DMS53 (cell line): ENCODE data around the gene TCN2.
"Not testable (repeated sequence)": the region's sequence is repeated elsewhere in the genome, so short reads cannot be mapped to it uniquely, and the experiment has no call there.

Experiments used
- DNase-seq: peaks from one replicate; lab custom pipeline; 2025; lab: John Stamatoyannopoulos, UW

TCN2 gene

DNA sequence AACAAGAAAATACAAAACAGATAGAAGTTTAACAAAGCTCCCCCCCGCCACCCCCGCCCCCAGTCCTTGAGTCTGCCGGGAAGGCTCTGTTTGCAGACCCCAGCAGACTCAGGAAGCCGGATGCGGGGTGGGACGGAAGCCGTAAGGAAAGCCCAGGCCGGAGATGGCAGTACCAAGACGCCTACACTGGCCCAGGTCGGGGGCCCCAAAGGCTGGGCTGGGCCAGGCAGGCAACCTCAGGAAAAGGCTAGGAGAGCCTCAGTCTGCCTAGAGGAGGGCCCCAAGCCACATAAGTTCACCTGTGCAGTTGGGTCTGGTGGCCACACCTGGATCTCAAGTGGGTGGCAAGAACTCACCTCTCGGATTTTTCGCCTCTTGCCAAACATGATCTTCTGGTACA, 28.5 kb upstream of the TCN2 start:
- DNase-seq: no peak

GRCh38 chr22:30580896-30581295, 26.1 kb upstream of the TCN2 start:
- no peak for DNase-seq

DNA sequence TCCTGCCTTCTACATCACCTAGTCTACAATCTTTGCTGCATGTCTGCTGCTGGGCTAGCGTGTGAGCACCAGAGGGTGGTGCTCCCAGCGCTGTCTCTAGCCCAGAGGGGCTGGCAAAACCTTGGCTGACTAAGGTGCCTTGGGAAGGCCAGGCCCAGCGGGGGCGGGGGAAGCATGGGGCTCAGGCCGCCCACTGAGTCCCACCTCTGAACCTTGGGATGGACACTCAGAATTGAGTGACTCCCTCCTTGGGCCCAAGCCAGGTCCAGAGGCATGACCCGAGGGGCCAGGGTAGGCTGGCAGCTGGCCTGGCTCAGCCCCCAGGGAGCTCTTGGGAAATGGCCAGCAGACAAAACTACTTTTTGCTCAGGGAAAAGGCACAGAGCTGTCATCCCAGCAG, 24.9 kb upstream of the TCN2 start:
- DNase-seq: no peak

GRCh38 chr22:30582788-30583545, 24.0 kb upstream of the TCN2 start:
- no peak for DNase-seq

DNA sequence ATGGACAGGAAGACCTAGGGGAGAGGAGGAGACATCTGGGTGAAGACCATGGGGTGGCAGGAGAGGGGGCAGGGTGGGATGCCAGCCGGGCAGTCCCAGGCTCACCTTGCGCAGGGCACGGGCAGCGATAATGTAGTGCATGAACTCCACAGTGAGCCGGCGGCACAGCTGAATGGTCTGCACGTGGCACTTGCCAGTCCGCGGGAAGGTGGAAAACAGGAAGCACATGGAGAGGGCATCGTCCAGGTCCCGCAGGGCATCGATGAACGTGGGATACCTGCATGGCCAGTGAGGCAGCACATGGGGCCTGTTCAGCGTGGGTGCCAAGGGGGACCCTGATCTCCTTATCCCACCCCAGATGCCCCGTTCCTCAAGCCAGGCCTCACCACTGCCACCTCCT, 22.5 kb upstream of the TCN2 start:
- DNase-seq: no peak

DNA sequence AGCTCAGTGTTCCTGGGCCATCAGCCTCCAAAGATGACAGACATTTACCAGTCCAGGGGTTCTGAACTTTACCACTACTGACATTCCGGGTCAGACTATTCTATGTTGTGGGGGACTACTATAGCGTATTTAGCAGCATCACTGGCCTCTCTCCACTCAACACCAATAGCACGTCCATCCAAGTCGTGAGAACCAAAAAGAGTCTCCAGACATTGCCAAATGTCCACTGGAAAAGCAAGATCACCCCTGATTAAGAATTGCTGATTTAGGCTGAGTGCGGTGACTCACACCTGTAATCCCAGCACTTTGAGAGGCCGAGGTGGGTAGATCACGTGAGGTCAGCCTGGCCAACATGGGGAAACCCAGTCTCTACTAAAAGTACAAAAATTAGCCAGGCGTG, 20.6 kb upstream of the TCN2 start:
- DNase-seq: no peak

- peak; percentile 17 for DNase-seq
Measured at GRCh38 chr22:30591191-30591587, 15.8 kb upstream of the TCN2 start.

DNA sequence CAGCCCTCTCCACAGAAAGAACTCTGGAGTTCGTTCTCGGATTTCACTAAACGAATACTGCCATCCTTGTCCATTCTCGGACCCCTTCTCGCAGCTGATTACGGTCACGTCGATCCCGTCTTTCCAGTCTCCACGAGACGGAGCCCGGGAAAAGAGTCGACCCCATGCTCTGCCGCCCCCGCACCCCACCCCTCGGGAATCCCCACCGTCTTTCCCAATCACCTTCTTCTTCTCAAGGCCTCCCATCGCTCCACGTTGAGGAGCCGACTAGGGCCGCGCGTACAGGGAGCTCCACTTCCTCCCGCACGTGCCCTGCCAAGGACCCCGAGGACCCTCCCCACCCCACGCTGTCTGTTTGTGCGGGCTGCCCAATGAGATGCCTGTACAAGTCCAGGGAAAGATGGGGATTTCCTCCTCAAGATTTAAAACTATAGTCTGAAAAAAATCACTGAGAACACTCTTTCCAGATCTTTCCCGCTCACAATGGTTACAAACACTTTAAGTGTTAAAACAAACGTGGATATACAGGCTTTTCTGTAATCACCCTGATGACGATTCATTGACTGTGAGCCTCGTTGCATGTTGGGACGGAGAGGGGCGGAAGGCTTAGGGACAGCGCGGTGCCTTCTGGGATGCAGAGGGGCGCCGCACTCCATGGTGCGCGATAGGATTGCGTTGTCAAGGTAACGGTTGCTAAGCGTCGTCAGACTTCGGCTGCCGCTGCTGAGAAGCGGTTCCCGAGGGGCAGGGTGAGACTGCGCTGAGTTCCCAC, 15.2 kb upstream of the TCN2 start, which contains the start of gene PES1:
TSS of gene PES1 (minus strand) at position 323 of the 772 bp plus-strand sequence. CDS start at position 246, 77 bp downstream.
- DNase-seq: peak; percentile 94

DNA sequence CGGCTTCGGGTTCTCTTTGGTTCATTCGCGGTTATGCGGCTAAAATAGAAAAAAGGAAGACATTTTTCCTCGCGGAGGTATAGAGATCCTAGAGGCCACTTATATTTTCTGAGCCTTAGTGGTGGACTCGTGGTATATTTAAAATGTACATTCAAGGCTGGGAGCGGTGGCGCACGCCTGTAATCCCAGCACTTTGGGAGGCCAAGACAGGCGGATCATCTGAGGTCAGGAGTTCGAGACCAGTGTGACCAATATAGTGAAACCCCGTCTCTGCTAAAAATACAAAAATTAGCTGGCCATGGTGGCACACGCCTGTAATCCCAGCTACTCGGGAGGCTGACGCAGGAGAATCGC, 14.6 kb upstream of the TCN2 start:
- DNase-seq: not testable (repeated sequence)

DNA sequence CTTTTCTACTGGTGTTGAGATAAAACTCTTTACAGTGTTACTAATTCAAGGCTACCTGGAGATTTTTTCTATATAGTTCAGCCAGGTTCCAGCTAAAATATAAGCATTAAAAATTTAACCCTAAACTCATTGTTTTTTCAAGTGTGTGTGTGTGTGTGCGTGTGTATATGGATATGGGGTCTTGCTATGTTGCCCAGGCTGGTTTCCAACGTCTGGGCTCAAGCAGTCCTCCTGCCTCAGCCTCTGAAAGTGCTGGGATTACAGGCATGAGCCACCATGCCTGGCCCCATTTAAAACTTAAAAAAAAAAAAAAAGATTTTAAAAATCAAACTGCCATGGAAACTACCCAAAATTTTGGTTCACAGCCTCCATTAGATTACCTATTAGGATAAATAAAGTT, 10.8 kb upstream of the TCN2 start:
- no peak for DNase-seq

DNA sequence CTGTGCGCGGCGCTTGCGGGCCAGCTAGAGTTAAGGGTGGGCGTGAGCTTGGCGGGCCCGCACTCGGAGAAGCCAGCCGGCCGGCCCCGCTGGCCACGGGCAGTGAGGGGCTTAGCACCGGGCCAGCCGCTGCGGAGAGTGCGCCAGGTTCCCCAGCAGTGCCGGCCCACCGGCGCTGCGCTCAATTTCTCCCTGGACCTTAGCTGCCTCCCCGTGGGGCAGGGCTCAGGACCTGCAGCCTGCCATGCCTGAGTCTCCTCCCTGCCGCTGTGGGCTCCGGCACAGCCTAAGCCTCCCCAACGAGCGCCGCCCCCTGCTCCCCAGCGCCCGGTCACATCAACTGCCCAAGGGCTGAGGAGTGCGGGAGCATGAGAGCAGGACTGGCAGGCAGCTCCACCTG, 10.1 kb upstream of the TCN2 start:
- DNase-seq: no peak

DNA sequence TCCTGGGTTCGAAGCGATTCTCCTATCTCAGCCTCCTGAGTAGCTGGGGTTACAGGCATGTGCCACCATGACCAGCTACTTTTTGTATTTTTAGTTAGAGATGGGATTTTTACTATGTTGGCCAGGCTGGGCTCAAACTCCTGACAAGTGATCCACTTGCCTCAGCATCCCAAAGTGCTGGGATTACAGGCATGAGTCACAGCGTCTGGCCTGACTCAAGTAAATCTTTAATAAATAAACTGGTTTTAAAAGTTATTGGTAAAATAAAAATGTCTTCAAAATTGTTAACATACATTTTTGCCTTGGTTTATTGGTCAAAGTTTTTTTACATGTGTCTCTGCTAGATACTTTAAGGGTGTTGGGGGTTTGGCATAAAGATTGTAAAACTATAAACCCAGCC, 8.0 kb upstream of the TCN2 start:
- DNase-seq: no peak

DNA sequence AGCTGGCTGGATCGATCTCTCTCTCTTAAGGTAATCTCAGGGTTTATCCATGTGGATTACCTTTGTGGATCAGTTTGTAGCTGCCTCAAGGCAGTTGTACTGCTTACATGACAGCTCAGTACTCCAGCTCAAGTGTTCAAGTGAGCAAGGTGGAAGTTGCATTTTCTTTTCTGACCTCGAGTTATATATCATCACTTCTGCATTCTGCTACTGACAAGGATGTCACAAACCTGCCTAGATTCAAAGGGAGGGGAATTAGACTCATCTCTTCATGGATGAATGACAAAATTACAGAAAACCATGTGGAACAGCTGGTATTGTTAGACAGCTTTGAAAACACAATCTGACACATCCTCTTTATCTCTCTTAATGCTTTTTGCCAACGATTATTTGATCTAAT, 6.1 kb upstream of the TCN2 start:
- DNase-seq: no peak

DNA sequence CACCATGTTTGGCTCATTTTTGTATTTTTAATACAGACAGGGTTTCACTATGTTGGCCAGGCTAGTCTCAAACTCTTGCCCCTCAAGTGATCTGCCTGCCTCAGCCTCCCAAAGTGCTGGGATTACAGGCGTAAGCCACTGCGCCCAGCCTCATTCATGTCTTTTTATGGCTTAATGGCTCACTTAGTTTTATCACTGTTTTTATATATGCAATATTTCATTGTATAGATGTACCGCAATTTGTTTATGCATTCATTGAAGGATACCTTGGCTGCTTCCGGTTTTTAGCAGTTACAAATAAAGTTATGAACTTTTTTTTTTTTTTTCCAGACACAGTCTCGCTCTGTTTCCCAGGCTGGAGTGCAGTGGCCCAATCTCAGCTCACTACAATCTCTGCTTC, 5.5 kb upstream of the TCN2 start:
- DNase-seq: no peak

DNA sequence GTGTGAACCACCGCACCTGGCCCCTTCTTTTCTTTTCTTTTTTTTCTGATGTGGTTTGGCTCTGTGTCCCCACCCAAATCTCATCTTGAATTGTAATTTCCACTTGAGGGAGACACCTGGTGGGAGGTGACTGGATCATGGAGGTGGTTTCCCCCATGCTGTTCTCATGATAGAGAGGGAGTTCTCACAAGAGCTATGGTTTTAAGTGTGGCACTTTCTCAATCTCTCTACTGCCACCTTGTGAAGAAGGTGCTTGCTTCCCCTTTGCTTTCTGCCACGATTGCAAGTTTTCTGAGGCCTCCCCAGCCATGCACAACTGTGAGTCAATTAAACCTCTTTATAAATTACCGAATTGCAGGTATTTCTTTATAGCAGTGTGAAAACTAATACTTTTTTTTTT, 4.9 kb upstream of the TCN2 start:
- peak; percentile 33 for DNase-seq

- no peak for DNase-seq
Measured at GRCh38 chr22:30603801-30604200, 3.2 kb upstream of the TCN2 start.

GRCh38 chr22:30604723-30605122, 2.3 kb upstream of the TCN2 start:
- DNase-seq: no peak

GRCh38 chr22:30605449-30606110, 1.4 kb upstream of the TCN2 start:
- peak; percentile 60 for DNase-seq

DNA sequence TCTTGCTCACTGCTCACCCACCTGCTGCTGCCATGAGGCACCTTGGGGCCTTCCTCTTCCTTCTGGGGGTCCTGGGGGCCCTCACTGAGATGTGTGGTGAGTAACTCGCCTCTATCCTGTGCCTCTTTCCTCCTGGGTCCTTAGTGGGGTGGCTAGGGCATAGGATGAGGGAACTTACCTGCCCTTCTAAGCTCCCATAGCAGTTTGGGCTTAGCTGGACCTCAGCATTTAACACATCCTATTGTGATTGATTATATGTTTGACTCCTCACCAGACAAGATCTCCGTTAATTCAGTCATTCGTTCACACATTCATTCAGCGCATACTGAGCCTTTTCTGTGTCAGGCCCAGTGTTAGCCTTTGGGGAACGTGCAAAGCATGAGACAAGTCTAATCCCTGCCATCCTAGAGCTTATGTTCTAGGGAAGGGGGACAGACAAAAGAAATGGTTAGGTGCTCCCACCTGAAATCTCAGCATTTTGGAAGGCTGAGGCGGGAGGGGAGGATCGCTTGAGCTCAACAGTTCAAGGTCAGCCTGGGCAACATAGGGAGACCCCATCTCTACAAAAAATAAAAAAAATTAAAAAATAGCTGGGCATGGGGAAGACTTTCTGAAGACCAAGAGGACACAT, 441 bp downstream of the TCN2 start:
- DNase-seq: no peak

- DNase-seq: no peak
Measured at GRCh38 chr22:30607939-30608338, 965 bp downstream of the TCN2 start.

DNA sequence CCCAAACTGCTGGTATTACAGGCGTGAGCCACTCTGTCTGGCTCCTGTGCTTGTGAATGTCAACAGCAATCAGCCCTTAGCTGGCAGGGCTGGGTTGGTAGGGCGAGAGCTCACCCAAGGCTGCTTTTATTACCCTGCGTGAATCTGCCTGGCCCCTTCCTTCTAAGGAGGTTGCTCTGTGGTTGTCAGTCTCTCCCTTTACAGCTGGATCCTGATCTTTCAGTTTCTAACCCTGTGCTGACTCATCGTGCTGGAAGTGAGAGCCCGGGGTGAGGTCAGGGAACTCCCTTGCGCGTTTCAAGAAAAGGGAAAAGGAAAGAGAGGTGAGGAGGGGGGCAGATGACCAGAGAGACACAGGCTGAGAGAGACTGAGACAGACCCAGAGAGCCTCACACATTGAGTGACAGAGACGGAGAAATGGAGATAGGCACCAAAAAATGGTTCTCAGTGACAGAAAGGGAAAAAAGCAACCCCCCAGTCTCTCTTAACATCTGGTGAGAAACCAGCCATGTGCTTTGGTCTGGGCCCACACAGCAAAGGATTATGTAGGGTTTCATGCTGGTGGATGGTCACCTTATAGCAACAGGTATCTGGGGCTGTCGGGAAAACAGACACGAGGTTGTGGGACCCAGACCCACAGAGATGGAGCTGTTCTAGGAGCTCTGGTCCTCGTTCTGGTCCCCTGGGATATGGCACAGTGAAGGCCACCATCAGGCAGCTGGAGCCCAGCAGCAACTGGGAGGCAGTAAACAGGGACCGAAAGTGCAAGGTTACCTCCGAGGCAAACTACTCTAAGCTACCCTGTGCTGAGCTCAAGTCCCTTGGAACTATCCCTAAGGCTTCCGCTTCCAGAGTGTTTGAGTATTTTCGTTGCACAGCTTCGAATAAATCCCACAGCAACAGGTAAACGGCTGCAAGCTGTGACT, 2.5 kb downstream of the TCN2 start:
- peak; percentile 7 for DNase-seq

DNA sequence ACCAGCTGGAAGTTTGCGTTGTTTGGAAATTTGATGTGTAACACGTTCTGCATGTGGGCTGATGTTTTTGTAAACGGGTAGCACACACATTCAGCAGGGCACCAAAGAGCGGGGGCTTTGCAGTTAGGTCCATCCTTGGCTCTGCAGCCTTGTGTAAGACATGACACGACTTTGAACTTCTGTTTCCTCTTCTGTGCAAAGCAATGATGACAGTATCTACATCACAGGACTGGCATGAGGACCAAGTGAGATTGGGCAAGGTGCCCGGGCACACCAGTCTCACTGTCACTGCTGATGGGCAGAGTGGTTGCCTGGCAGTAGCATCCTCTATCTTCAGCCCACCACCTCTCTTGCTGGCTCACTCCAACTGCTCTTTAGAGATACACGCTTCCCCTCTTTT, 3.3 kb downstream of the TCN2 start:
- no peak for DNase-seq
